MCF 10A (cell line): ENCODE measurements around the gene SRSF4. TPM values are rescaled to one million over a fixed set of nuclear protein-coding genes. Genes with fewer than 3 reads are reported as not detected.

ENCODE experiments used
- BruUV-seq: library from RNA; stranded (reverse); fragments of 400-500 nt; replicated peaks from 2 replicates; lab custom pipeline; 2021; lab: Mats Ljungman, UMichigan
- CTCF ChIA-PET: fragments of 300-600 bp; sonication (Branson Sonifier 250); formaldehyde crosslinking; extraction: SDS; loops from one replicate; lab custom pipeline; 2021; ENCODE audit warnings: antibody characterized with exemption, inconsistent platforms; lab: Yijun Ruan, JAX
- POLR2A ChIA-PET: fragments of 300-600, 350-650 bp; sonication (Branson Sonifier 250); formaldehyde crosslinking; extraction: SDS; loops from one replicate; lab custom pipeline; 2020; ENCODE audit warnings: antibody characterized with exemption, inconsistent platforms; lab: Yijun Ruan, JAX
- DNase-seq: peaks from one replicate; pipeline ENCODE4 v3.0.0-alpha.2; 2018; ENCODE audit not compliant: unreplicated experiment
- H3K27ac Mint-ChIP-seq: one replicate; pipeline ENCODE4 v1.8.0; 2022; ENCODE audit warnings: mild to moderate bottlenecking, low read depth, mixed read lengths; ENCODE audit not compliant: unreplicated experiment
- H3K27me3 Mint-ChIP-seq: one replicate; pipeline ENCODE4 v1.8.0; 2022; ENCODE audit warnings: mixed read lengths; ENCODE audit not compliant: insufficient read depth, unreplicated experiment
- H3K36me3 Mint-ChIP-seq: one replicate; pipeline ENCODE4 v1.8.0; 2022; ENCODE audit warnings: mild to moderate bottlenecking, moderate library complexity, mixed read lengths; ENCODE audit not compliant: insufficient read depth, unreplicated experiment
- H3K4me1 Mint-ChIP-seq: one replicate; pipeline ENCODE4 v1.8.0; 2022; ENCODE audit warnings: mixed read lengths; ENCODE audit not compliant: insufficient read depth, unreplicated experiment
- H3K4me3 Mint-ChIP-seq: one replicate; pipeline ENCODE4 v1.8.0; 2022; ENCODE audit warnings: mild to moderate bottlenecking, moderate library complexity, mixed read lengths; ENCODE audit not compliant: unreplicated experiment
- H3K9me3 Mint-ChIP-seq: one replicate; pipeline ENCODE4 v1.8.0; 2022; ENCODE audit warnings: mixed read lengths; ENCODE audit not compliant: unreplicated experiment
- intact Hi-C: fragments of 100-400 bp; cut with micrococcal nuclease; formaldehyde crosslinking; loops from 2 replicates; pipeline ENCODE4 v1.14.1; 2022
- total RNA-seq: library from RNA; stranded (reverse); gene quantifications from 2 replicates; pipeline ENCODE4 v1.2.3, GENCODE V29; 2022
- TF ChIP-seq, protein P1 (sequence below): fragments of 200-600 bp; IDR thresholded peaks from one replicate; pipeline ENCODE4 v1.8.0; 2022; ENCODE audit warnings: antibody characterized with exemption, mild to moderate bottlenecking; ENCODE audit not compliant: unreplicated experiment

The SRSF4 gene
- total RNA-seq, 1 experiment from 2014 or later: 95.8 TPM

DNA sequence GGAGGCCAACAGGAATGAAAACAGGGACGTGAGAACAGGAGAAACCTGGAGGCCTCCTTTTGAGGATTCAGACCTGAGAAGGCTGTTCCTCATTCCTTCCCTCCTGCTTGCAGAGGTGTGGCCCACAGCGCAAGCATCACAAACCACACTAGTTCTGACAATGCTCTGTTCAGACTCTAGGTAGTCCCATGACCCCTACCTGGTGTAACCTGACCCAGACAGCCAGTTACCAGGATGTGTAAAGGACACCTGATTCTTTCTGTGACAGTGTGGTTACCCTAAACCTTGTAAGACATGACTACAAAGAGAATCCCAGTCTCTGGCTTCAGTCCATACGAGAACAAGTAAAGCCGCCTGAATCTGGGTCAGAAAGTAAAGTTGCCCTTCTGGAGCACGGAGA is 45.8 kb upstream of the SRSF4 start:
- DNase-seq: no peak
- Mint-ChIP-seq H3K4me3 (no peak overlapping the region), H3K36me3 (peaks cover 24% of the 10 kb centered on the region), H3K4me1 (peaks cover 11% of the 10 kb centered on the region), H3K27me3 (no peaks in the 10 kb centered on the region), H3K27ac (no peak overlapping the region), H3K9me3 (no peaks in the 10 kb centered on the region)
- intact Hi-C loops: no loop called here
- ChIA-PET POLR2A (no interaction called here), CTCF (interaction anchor here (0.7 kb wide), 1 partner anchor 346 kb away, joined by 3 read pairs; no protein-coding TSS in a partner anchor)
- no TSS peak for BruUV-seq
- TF ChIP-seq, protein P1, sequence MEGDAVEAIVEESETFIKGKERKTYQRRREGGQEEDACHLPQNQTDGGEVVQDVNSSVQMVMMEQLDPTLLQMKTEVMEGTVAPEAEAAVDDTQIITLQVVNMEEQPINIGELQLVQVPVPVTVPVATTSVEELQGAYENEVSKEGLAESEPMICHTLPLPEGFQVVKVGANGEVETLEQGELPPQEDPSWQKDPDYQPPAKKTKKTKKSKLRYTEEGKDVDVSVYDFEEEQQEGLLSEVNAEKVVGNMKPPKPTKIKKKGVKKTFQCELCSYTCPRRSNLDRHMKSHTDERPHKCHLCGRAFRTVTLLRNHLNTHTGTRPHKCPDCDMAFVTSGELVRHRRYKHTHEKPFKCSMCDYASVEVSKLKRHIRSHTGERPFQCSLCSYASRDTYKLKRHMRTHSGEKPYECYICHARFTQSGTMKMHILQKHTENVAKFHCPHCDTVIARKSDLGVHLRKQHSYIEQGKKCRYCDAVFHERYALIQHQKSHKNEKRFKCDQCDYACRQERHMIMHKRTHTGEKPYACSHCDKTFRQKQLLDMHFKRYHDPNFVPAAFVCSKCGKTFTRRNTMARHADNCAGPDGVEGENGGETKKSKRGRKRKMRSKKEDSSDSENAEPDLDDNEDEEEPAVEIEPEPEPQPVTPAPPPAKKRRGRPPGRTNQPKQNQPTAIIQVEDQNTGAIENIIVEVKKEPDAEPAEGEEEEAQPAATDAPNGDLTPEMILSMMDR: no peak

DNA sequence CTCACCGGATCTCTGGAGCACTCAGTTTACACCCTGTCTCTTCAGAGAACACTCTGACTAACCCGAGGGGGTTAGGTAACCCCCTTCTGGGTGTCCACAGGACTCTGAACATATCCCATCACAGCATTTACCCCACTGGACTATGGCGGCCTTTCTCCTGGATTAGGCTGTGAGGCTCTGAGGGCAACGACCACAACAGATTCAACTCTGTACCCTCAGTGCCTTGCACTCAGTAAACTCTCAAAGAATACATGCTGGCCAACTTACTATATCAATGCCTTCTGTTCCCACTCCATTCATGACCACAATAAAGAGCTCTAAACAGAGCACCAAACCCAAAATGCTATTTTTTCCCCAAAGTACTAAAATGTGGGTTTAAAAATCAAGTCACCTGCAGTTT is 43.7 kb upstream of the SRSF4 start:
- Mint-ChIP-seq H3K9me3 (no peaks in the 10 kb centered on the region), H3K4me3 (no peak overlapping the region), H3K27ac (no peak overlapping the region), H3K36me3 (peaks cover 33% of the 10 kb centered on the region), H3K27me3 (no peaks in the 10 kb centered on the region), H3K4me1 (peaks cover 5% of the 10 kb centered on the region)
- no peak for DNase-seq
- CTCF ChIA-PET: interaction anchor here (1.3 kb wide), 1 partner anchor 11 kb away, joined by 3 read pairs; the partner anchor contains the start of gene PTPRU
- intact Hi-C loops: no loop called here
- POLR2A ChIA-PET: no interaction called here
- no TSS peak for BruUV-seq
- TF ChIP-seq, protein P1: no peak

DNA sequence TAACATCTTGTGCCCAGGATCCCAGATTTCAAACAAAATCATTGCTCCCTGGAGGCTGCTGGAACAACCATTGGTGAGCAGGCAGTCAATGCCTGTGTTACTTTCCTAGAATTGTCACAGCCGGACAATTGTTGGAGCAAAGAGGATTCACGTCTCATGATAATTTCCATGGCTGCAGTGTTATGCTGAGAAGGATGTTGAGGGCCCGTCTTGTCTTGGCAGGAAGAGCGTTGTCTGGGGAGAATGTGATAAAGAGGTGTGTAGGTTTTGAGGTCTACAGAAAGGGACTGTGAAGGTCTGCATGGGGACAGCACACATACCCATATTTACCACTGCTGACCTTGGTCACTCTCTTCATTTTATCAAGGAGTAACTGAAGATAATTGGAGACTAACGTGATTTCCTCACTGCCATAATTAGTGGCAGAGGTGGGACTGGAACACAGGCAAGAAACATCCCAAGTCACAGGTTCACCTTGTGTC is 42.7 kb upstream of the SRSF4 start:
- POLR2A ChIA-PET: no interaction called here
- intact Hi-C loops: no loop called here
- peaks cover 39% of the 10 kb centered on the region for H3K36me3 Mint-ChIP-seq
- H3K27me3 Mint-ChIP-seq: no peaks in the 10 kb centered on the region
- peaks cover 3% of the 10 kb centered on the region for H3K4me1 Mint-ChIP-seq
- CTCF ChIA-PET: interaction anchor here (1.3 kb wide), 1 partner anchor 12 kb away, joined by 3 read pairs; the partner anchor contains the start of gene PTPRU
- H3K4me3 Mint-ChIP-seq: no peak overlapping the region
- no peaks in the 10 kb centered on the region for H3K9me3 Mint-ChIP-seq
- TF ChIP-seq, protein P1: no peak
- no peak for DNase-seq
- no peak overlapping the region for H3K27ac Mint-ChIP-seq
- BruUV-seq: no TSS peak

DNA sequence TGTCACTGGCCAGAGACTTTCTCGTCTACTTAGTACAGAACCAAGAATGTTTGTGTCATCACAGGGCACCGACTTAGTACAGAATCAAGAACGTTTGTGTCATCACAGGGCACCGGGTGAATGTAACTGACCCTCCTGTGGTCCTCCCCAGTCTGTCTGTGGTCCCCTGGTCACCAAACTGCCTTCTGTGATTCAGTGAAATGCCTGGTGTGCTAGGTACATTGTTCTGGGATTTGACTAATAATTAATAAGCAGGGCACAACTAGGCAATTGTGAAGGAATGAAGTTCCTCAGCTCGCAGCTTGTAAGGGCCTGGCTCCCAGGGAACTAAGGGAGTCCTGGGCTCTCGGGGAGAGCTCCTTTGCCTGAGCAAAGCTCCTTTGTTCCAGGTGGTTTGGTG is 41.8 kb upstream of the SRSF4 start:
- POLR2A ChIA-PET: no interaction called here

More for the DNA sequence above, 41.8 kb upstream of the SRSF4 start:
- intact Hi-C loops: no loop called here
- no peak for DNase-seq
- H3K36me3 Mint-ChIP-seq: peaks cover 37% of the 10 kb centered on the region
- no peaks in the 10 kb centered on the region for H3K9me3 Mint-ChIP-seq
- no peaks in the 10 kb centered on the region for H3K27me3 Mint-ChIP-seq
- CTCF ChIA-PET: interaction anchor here (0.9 kb wide), 1 partner anchor 13 kb away, joined by 3 read pairs; the partner anchor contains the start of gene PTPRU
- H3K27ac Mint-ChIP-seq: no peak overlapping the region
- no TSS peak for BruUV-seq
- TF ChIP-seq, protein P1: no peak
- no peak overlapping the region for H3K4me3 Mint-ChIP-seq
- peaks cover 3% of the 10 kb centered on the region for H3K4me1 Mint-ChIP-seq
